Osteoblast (primary cell): Measurements from ENCODE around the gene BICDL1. TPM values are rescaled to one million over a fixed set of nuclear protein-coding genes. Genes with fewer than 3 reads are reported as not detected.
A peak's percentile ranks its signal among the peaks of the same experiment; 100 is the strongest.
"Not testable (repeated sequence)": the region's sequence is repeated elsewhere in the genome, so short reads cannot be mapped to it uniquely, and the experiment has no call there.

ENCODE experiments used
- DNase-seq: peaks from one replicate; pipeline ENCODE4 v3.0.0; 2011; ENCODE audit warnings: low spot score, mixed read lengths; ENCODE audit not compliant: insufficient read length; ENCODE audit errors: missing footprints
- H2AFZ ChIP-seq: 2 replicates; pipeline ENCODE4 v1.6.0; 2011; ENCODE audit warnings: mild to moderate bottlenecking, low read length
- H3K27ac ChIP-seq: 2 replicates; pipeline ENCODE4 v1.5.1; 2011; ENCODE audit warnings: mild to moderate bottlenecking, low read depth, low read length, moderate library complexity
- H3K27me3 ChIP-seq: 2 replicates; pipeline ENCODE4 v1.6.0; 2012; ENCODE audit warnings: mild to moderate bottlenecking, control low read depth, inconsistent platforms, low read length, moderate library complexity; ENCODE audit not compliant: insufficient read depth
- H3K36me3 ChIP-seq: 2 replicates; pipeline ENCODE4 v1.5.1; 2011; ENCODE audit warnings: mild to moderate bottlenecking, low read length, control low read depth, moderate library complexity; ENCODE audit not compliant: insufficient read depth
- H3K4me1 ChIP-seq: 2 replicates; pipeline ENCODE4 v1.5.1; 2011; ENCODE audit warnings: mild to moderate bottlenecking, low read length, control low read depth, moderate library complexity; ENCODE audit not compliant: insufficient read depth
- H3K4me2 ChIP-seq: 2 replicates; pipeline ENCODE4 v1.6.0; 2011; ENCODE audit warnings: mild to moderate bottlenecking, low read length; ENCODE audit not compliant: insufficient read depth
- H3K4me3 ChIP-seq: fragments of 200-600 bp; sonication (generic); 3 replicates; pipeline ENCODE4 v1.5.1; 2012; ENCODE audit warnings: mild to moderate bottlenecking, low read length, inconsistent platforms; ENCODE audit not compliant: insufficient read depth
- H3K79me2 ChIP-seq: 2 replicates; pipeline ENCODE4 v1.6.0; 2012; ENCODE audit warnings: mild to moderate bottlenecking, low read length, control low read depth, inconsistent platforms; ENCODE audit not compliant: insufficient read depth
- H3K9me3 ChIP-seq: 2 replicates; pipeline ENCODE4 v1.5.1; 2011; ENCODE audit warnings: low read depth, low read length, control low read depth
- H4K20me1 ChIP-seq: 2 replicates; pipeline ENCODE4 v1.6.0; 2012; ENCODE audit warnings: mild to moderate bottlenecking, low read length, control low read depth; ENCODE audit not compliant: insufficient read depth
- total RNA-seq: library from RNA; depleted of rRNA; stranded (reverse); fragments of >200 nt; gene quantifications from 2 replicates; pipeline ENCODE4 v1.2.3, GENCODE V29; 2012
- TF ChIP-seq, protein P1 (sequence below): IDR thresholded peaks from 2 replicates; pipeline ENCODE4 v1.5.1; 2011; ENCODE audit warnings: mild to moderate bottlenecking, low read depth, low read length, moderate library complexity; ENCODE audit errors: extremely low read depth

The BICDL1 gene
- total RNA-seq, 1 donor: not detected

GRCh38 chr12:119980242-119980641 lies 8.8 kb upstream of the BICDL1 start:
- no peaks in the 10 kb centered on the region for H3K9me3 ChIP-seq
- no peaks in the 10 kb centered on the region for H3K4me1 ChIP-seq
- H2AFZ ChIP-seq: no peak overlapping the region
- peaks cover 16% of the 10 kb centered on the region for H3K27me3 ChIP-seq
- H3K36me3 ChIP-seq: no peaks in the 10 kb centered on the region
- no peaks in the 10 kb centered on the region for H4K20me1 ChIP-seq
- H3K79me2 ChIP-seq: no peaks in the 10 kb centered on the region
- H3K27ac ChIP-seq: no peak overlapping the region
- DNase-seq: no peak
- no peak overlapping the region for H3K4me3 ChIP-seq
- TF ChIP-seq, protein P1, sequence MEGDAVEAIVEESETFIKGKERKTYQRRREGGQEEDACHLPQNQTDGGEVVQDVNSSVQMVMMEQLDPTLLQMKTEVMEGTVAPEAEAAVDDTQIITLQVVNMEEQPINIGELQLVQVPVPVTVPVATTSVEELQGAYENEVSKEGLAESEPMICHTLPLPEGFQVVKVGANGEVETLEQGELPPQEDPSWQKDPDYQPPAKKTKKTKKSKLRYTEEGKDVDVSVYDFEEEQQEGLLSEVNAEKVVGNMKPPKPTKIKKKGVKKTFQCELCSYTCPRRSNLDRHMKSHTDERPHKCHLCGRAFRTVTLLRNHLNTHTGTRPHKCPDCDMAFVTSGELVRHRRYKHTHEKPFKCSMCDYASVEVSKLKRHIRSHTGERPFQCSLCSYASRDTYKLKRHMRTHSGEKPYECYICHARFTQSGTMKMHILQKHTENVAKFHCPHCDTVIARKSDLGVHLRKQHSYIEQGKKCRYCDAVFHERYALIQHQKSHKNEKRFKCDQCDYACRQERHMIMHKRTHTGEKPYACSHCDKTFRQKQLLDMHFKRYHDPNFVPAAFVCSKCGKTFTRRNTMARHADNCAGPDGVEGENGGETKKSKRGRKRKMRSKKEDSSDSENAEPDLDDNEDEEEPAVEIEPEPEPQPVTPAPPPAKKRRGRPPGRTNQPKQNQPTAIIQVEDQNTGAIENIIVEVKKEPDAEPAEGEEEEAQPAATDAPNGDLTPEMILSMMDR: no peak
- no peak overlapping the region for H3K4me2 ChIP-seq

DNA sequence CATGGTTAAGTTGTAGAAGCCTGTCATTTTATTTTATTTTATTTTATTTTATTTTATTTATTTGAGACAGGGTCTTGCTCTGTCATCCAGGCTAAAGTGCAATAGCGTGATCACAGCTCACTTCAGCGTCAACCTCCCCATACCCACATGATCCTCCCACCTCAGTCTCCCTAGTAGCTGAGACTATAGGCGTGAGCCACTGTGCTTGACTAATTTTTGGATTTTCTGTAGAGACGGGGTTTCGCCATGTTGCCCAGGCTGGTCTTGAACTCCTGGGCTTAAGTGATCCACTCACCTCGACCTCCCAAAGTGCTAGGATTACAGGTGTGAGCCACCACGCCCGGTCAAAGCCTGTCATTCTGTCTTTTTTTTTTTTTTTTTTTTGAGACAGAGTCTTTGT lies 8.3 kb upstream of the BICDL1 start:
- H3K4me3 ChIP-seq, H3K79me2 ChIP-seq, H3K4me1 ChIP-seq, H4K20me1 ChIP-seq, H3K4me2 ChIP-seq, H3K27ac ChIP-seq, DNase-seq, H3K36me3 ChIP-seq, H3K9me3 ChIP-seq, H2AFZ ChIP-seq: not testable (repeated sequence)
- peaks cover 16% of the 10 kb centered on the region for H3K27me3 ChIP-seq

DNA sequence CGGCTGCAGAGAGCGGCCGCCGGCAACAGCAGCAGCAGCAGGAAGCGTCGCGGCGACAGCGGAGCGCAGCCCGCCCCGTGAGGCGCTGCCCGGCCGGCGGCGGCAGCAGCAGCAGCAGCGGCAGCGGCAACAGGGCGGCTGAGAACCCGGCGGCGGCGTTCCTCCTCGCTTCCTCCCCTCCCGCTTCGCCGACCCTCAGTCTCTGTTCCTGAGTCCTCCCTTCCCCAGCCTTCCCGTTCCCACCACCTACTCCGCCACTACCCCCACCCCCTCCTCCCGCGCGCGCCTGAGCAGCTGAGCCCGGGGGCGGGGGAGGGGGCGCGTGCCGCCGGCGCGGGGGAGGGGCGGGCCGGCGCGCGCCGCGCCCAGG lies 310 bp downstream of the BICDL1 start:
- no peaks in the 10 kb centered on the region for H3K36me3 ChIP-seq
- peak; percentile 95 for DNase-seq
- H3K4me3 ChIP-seq: peak overlapping the region; percentile 63
- peak overlapping the region; percentile 79 for H3K4me2 ChIP-seq
- no peaks in the 10 kb centered on the region for H3K9me3 ChIP-seq
- H3K79me2 ChIP-seq: no peaks in the 10 kb centered on the region
- no peak overlapping the region for H3K27ac ChIP-seq
- no peak overlapping the region for H2AFZ ChIP-seq
- H3K4me1 ChIP-seq: no peaks in the 10 kb centered on the region
- TF ChIP-seq, protein P1: no peak
- peaks cover 48% of the 10 kb centered on the region for H3K27me3 ChIP-seq
- no peaks in the 10 kb centered on the region for H4K20me1 ChIP-seq

- DNase-seq: peak; percentile 96
- Histone ChIP-seq H3K4me3 (no peak overlapping the region), H3K4me1 (no peaks in the 10 kb centered on the region), H3K79me2 (no peaks in the 10 kb centered on the region), H2AFZ (no peak overlapping the region), H3K27ac (no peak overlapping the region), H3K27me3 (peaks cover 42% of the 10 kb centered on the region), H3K4me2 (no peak overlapping the region), H3K9me3 (no peaks in the 10 kb centered on the region), H3K36me3 (no peaks in the 10 kb centered on the region), H4K20me1 (no peaks in the 10 kb centered on the region)
- TF ChIP-seq, protein P1: no peak
These were observed 820 bp downstream of the BICDL1 start for GRCh38 chr12:119989731-119990381.
